Hematopoietic multipotent progenitor cell treated with erythropoietin and hydrocortisone succinate and interleukin-3 and kit ligand, for 15 days (in vitro differentiated cells): Measurements from ENCODE around the gene ABCF1.

ENCODE experiments used
- DNase-seq: peaks from one replicate; pipeline ENCODE4 v3.0.0-alpha.2; 2015; ENCODE audit warnings: low spot score

The ABCF1 gene

DNA sequence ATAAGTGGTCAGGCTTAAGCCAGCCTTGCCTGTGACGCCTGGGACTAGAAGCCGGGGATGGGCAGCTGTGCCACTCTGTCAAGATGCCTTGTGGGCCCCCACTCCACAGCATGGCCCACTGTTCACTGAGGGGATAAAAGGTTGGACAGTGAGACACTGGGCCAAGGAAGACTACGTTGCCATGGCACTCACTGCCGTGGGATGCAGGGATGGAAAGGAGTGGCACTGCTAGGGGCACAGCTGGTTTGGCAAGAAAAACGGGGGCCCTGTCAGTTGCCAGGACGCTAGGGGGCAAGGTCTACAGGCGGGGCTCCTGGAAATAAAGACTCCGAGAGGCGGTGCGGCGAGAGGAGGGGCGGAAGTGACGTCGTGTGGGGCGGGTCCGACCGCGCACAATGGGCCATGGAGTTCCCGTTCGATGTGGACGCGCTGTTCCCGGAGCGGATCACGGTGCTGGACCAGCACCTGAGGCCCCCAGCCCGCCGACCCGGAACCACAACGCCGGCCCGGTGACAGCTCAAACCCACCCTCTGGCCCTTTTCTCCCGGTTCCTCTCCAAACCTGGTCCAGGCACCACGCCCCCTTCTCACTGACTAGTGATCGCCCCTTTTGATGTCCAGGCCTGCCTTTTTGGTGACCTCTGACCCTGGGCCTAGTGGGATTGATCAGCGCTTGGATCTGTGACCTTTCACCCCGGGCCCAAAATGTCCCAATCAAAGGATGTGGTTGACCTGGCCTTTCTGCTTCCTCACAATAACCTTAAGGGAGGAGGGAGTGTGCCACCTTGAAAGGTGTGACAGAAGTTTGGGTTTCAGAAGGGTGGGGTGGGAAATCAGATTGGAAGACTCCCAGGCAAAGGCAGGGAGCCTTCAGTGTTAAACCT, 55.5 kb downstream of the ABCF1 start, which contains the start of gene ATAT1:
ATAT1 (plus strand) TSS at position 391 of the 883 bp plus-strand sequence.
- peak; percentile 79 for DNase-seq

DNA sequence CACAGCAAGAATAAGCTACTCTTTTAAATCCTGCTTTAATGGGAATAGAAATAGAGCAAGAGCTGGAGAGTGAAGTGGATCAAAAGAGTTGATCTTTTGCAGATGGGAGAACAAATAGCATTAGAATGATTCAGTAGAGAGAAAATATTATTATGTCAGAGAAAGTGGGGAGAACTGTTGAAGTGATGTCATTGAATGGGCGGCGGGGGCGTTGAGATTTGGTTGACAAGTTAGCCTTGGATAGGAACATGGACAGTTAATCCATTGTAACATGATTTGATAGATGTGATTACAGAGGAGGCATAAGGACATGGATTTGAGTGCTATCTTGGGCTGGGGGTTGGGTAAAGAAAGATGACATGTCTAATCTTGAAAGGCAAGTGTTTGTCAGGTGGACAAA, 64.6 kb downstream of the ABCF1 start:
- DNase-seq: no peak

DNA sequence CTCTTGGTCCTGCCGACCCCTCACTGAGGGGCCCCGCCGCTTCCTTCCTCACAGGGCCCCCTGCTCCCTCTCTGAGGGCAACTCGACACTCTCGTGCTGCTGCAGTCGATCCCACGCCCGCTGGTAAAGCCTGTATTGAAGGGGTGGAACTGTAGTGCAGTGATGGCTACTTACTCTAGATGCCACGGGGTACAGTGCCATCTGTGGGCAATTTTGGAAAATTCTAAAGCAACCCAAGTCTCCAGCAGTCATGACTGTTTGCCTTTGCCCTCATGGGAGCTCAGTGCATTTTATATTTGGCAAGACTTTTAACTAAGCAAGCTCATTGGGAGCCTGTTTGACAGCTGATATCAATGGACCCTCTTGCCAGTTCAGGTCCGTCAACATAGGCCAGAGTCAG, 69.2 kb downstream of the ABCF1 start:
- peak; percentile 25 for DNase-seq

DNA sequence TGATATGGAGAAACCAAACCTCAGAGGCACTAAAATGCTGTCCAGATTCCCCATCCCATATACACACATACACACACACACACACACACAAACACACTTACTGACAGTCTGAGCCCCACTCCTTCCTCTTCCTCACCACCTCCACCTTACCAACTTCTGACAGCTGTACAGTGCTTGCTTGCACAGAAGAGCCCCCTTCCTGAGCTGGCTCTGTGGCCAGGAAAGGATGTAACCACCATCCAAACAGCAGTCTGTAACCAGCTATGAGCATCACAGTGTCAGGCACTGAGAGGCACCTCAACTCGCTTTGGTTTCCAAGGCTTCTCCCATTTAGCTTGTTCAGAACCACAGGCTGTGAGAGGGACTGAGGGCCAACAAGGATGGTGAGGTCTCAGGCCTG, 69.8 kb downstream of the ABCF1 start:
- DNase-seq: no peak
